NCI-H146 treated with DMSO at 0.1 percent for 48 hours (cell line): Measurements from ENCODE around the gene DYNAP.

Source experiments
- DNase-seq: peaks from one replicate; lab custom pipeline; 2025; ENCODE audit not compliant: unreplicated experiment; lab: John Stamatoyannopoulos, UW

The DYNAP gene, protein sequence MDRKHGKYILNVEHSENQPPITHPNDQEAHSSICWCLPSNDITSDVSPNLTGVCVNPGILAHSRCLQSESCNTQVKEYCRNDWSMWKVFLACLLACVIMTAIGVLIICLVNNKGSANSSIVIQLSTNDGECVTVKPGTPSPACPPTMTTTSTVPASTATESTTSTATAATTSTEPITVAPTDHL

DNA sequence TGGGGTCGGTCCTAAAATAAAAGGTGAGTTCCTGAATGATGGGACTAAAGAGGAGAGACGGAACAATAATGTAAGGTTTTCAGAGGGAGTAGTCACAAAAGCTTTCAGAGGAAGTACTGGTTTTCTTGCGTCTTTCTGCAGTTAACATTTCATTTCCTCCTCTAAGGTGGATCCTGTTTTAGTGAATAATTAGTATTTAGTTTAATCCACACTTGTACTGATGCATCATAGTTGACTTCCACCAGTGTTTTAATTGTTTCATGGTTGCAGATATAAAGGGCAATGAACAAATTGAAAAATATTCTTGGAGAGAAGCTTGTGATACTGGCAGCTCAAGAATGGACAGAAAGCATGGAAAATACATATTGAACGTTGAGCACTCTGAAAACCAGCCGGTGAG is at the start of gene DYNAP:
TSS of gene DYNAP (plus strand) at position 301 of the 400 bp plus-strand sequence. CDS start at position 339, 38 bp downstream.
- DNase-seq = no peak

DNA sequence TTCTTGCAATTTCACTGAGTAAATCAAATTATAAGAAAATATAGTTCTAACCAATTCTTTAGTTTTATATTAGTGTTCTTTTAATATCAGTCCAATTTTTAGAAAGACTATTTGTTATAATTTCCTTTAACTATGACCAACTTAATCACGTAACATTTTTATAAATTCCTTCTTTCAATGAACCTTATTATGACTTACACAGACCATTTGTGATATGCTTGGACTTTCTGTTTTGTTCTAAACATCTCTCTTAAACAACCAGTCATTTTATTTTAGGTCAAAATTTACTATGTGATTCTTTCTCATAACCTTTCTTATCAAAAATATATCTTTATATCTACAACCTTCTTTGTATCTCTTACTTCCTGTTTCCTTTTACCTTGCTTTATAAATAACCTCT is 39.5 kb upstream of the DYNAP start:
- DNase-seq = no peak

DNA sequence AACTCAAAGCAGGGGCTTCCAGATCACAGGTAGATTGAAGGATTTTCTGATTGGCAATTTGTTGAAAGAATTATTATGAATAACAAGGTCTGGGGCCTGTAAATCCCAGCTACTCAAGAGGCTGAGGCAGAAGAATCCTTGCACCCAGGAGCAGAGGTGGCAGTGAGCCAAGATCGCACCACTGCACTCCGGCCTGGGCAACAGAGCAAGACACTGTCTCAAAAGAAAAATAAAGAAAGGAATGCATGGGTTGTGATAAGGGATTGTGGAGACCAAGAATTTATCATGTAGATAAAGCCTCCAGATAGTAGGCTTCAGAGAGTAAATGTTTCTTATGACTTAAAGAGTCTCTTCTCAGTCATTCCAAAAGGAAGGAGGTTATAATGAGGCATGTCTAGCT is 35.8 kb upstream of the DYNAP start:
- DNase-seq = no peak

DNA sequence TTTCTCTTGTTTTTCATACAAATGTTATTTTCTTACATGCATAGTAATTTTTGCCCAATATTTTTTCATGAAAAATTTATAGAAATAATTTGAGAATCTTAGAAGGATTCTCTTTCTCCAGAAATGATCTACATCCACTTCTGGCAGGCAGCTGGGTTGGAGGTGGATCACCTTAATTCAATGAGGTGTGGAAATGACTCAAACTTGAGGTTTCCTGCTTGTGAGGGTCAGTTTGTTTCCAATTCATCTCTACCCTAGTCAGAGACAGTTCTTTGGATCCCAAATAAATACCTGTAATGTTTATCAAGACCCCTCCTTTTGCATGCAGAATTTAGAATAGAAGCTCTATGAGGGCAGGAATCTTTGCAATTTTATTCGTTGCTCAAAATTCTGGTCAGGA is 35.0 kb upstream of the DYNAP start:
- DNase-seq = no peak

DNA sequence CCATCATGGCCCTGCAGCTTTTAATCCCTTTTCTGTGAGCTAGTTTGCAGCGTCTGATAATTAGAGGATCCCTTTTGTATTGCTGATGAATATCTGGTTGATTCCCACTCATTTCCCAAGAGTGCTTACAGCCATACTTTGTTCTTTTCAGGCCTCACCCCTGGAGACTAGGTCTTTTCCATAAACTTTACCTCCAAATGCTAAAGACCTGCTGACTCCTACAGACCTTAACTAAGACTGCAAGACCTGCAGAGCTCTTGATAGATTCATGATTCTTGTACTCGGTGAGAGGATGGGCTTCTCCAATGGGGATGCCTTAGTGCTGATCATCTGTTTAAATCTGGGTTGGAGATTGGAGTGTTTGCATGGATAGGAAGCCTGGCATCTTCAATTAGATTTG is 33.1 kb upstream of the DYNAP start:
- no peak for DNase-seq

DNA sequence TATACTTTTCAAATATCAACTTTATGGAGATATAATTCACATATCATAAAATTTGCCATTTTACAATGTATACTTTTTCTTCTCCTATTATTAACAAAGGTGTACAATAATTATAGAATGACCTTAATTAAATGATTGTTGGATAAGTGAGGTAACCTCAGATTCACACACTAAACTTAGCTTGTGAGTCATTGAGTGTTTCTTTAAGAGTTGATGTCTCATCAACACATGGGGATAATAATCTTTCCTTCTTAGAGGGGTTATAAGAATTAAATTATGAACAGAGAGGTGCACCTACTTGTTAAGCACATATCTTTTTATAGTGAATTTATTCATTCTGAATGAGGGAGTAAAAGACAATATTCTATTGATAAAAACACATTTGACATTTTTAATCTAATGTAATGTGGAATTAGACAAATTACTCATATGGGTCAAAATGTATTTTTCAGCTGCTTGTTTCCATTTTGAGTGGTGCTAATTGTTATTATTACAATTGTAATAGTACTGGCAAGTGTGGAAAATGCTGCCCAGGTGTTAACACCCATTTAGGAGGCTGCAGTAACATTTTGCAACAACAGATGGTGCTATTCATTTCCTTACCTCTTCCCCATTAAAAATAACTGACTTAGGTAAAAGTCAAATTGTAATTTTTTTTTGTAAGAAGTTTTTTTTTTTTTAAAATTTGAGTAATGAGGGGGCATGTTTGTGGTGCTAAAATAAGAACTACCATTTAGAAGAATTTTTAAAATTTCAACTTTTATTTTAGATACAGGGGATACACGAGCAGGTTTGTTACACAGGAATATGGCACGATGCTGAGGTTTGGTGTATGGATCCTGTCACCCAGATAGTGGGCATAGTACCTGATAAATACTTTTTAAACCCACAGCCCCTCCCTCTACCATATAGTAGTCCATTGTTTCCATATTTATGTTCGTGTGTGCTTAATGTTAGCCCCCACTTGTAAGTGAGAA is 32.1 kb upstream of the DYNAP start:
- peak; percentile 7 for DNase-seq

DNA sequence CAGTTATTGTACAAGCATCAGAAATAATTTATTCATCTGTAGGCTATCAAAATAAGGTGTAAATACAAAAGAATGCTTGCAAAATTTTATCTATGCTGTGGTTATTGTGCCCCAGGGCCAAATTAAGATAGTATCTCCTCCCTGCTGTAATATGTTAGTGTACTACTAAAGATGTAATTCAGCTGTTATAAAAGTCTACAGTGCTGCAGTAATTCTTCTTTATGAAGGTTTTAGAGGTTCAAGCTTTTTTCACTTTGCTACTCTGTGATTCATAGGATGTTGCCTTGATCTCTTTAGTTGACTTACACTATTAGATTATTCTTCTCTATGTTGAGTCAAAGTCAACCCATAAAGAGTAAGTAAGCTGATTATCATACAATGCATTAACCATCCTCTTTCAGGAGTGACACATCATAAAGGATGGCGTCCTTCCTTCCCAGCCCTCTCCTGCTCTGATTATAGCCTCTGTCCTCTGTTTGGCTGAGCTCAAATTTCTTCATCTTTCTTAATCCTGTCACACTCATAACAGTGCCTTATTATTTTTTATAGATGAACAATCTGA is 29.3 kb upstream of the DYNAP start:
- DNase-seq = no peak

DNA sequence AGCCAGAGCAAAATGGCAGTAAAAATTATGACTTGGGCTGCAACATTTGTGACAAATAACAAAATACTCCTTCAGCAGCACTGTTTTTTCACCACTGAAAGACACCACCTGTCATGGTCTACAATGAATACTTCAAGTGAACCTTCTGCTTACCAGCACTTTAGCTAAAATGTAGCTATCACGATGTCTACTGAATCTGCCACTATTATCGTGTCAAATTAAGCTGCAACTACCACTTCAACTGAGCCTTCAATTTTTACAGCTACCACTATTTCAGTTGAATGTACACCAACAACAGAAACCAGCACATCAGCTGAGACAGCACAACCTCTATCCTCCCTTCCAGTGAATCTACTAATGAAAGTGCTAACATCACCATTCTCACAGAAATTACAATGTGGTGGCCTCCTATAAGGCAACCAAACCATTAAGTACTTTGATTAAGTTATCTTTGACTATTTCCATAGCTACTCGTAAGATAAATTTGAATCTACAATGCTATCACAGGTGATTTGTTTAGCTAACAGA is 10.8 kb upstream of the DYNAP start:
- no peak for DNase-seq

DNA sequence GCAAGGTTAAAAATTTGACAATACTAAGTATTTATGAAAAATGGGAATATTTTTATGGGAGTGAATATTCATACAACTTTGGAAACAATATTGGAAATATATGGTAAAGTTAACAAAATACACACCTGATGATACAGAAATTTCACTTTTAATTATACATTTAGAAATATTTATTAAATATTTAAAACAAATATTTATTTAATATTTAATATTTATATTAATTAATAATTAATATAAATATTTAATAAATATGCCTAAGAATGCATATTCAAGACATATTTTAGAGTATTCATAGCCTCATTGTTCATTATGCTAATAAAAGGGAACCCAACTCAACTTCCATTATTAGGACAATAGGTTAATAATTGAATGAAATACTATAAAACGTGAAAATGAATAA is 7.0 kb upstream of the DYNAP start:
- no peak for DNase-seq

DNA sequence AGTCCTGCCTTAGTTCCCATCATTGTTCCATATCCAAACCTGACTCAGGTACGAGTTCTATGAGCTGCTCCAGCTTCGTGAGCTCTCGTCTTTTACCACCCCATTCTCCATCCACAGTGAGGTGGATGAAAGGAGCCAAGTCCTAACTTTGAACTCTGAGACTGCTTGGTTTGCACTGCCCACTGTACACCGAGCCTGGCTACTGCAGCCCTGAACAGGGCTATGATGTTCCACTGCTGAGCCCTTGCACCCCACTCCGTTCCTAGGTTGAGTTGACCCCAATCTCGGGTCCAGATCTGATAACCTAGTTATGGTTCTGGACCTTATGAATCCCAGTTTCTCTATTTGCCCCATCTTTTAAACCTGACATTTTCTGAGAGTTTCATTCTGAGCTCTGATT is 5.3 kb upstream of the DYNAP start:
- no peak for DNase-seq

DNA sequence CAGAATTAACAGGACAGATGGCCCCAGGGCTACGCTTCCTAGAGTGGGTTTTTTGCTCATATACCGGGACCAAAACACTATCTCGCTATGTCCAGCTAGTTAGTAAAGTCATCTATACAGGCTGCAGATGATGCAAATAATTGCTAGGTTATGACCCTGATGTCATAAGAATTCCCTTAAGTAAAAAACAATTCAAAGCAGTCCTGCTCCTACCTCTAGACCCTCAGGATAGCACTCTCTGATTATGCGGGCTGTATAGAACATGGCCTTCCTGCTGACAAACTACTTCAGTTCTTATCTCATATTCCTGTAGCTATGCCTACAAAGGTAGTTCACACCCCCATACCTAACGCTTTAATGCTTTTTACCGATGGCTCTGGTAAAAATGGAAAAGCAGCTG is 13.2 kb downstream of the DYNAP start:
- no peak for DNase-seq

DNA sequence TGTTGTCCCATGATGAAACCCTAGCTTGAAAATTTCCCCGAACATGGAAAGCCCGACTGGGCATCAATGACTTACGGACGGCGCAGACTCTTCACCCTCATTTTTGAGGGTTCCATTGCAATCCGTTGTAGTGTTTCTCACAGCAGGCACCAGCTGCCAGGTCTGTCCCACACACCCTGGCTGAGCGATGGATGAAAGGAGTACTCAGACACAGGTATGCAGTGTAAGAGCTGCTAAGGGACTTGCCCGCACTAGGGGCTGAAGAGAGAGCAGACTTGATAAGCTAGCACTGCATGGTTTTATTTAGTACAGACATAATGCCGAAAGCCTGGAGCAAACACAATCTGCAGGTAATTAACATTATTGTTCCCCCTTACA is 15.8 kb downstream of the DYNAP start:
- no peak for DNase-seq

DNA sequence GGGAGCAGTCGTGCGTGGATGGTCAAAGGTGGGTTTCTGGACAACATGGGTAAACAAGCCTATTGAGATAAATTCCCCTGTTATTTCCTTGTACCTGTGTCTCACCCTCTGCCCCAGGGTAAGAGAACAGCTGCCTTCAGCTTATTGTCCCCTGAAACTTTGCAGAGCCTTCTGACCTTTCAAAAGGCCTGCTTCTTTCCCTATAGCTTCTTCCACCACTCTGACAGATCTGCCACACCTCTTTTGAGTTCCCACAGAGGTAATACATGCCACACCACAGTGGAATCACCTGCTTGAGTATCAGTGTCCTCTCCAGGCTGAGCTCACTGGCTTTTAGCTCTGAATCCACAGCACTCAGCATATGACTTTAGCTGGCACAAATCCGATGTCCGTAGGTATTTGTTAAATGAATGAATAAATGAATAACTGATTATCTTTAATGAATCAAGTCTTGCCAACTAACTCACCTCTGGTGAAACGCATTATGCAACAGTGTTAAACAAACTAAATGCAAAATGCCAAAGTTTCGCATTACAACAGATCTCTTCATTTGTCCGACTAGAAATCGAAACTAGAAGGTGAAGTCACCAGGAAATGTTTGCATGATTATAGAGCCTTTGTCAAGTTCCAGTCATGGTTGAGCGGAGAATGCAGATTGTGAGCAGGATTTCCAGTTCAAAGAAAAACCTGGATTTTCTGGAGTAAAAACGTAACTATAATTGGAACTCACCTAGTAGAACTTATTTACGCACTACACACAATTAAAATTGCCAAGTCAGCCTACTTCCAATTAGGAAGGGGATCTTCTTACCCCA is 16.4 kb downstream of the DYNAP start:
- no peak for DNase-seq

DNA sequence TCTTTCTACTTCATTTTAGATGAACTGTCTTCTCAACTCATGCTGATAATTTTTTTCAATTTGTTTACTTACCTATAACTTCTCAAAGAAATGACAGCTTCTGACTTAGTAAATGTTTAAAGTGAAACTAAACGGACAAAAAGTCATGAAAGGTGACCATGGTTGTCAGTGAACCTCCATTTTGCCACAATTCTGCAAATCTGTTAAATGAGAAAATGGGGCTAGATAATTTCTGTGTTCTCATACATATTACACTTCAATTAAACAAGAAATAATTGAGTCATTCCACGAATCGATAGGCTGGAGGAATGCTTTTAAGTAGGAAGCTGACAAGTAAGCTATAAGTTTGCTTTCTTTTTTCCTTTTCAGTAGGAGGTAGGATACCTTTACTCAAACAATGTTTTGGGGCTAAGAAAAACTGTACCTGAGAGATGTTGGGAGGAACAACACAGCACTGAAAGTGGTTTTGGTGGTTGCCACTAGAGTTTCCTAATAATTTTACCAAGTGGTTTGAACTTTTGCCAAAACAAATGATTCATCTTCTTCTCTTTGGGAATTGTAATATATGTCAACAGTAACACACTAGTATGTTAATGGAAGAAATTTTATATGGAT is 17.1 kb downstream of the DYNAP start:
- DNase-seq = no peak

DNA sequence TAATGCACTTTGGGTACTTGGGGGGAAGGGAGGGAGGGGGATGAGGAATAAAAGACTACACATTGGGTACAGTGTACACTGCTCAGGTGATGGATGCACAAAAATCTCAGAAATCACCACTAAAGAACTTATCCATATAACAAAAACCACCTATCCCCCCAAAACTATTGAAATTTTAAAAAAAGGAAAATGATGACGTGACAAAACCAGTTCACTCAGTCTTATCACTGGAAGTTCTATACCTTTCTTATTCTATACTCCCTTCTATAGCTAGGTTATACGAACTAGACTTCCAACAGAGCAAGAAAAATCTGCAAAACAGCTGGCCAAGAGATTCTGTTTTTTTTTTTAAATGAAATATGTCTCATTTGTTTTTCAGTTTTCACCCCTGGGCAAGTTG is 20.8 kb downstream of the DYNAP start:
- no peak for DNase-seq

DNA sequence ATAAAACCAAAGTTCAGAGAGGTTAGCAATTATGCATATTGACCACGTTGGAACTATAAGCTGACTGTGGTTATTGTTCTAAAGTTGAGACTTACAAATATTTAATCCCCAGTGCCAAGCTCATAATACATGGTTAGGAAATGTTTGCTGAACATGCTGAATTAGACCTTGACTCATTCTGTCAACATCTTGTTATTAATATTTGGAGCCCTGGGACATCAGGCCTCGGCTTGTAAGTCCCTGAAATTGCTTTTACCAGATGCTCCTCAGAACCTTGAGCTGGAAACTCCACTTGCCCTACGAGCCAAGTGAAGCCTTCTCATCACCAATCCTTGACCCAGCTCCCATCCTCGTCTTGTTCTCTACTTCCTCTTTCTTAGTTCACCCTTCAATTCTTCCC is 21.2 kb downstream of the DYNAP start:
- no peak for DNase-seq

DNA sequence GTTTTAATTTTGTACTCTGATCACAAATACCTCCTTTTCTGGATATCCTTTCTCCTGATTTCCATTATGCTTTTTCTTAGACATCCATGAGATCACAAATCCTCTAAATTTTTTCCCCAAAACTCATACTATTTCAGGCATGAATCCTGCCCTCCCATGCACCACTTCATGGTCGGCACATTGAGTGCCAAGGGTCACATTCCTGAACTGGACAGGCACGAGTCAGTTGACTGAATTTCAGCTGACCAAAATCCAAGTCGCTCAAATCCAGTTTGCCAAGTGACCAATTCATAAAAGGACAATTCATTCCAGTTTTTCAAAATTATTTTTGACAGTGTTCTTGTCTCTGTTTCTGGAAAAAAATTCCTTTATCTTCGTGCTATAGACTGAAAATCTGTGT is 22.1 kb downstream of the DYNAP start:
- DNase-seq = no peak

DNA sequence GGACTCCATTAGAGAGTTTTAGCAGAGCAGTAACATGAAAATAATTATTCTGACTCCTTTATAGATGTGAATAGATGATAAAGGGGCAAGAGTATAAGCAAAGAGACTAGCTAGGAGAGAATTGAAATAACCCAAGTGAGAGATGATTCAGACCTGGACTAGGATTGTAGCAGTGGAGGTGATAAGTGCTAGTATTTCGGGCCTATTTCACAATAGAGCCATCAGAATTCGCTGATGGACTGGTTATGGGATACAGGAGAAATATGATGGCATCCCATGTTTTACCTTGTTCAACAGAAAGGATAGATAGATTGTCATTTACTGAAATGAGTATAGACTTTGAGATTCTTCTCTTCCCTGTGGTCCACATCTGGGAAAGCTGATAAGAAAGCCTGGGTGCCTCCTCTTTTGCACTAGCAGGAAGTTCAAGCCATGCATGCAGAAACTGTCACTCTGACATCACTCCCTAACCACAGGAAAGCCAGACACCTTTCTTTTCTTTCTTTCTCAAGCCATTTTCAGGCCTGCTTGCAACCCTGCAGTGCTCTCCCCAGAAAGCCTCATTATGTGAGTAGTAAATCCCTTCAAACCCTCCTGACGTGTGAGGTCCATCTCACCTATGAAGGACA is 25.3 kb downstream of the DYNAP start:
- DNase-seq = no peak

DNA sequence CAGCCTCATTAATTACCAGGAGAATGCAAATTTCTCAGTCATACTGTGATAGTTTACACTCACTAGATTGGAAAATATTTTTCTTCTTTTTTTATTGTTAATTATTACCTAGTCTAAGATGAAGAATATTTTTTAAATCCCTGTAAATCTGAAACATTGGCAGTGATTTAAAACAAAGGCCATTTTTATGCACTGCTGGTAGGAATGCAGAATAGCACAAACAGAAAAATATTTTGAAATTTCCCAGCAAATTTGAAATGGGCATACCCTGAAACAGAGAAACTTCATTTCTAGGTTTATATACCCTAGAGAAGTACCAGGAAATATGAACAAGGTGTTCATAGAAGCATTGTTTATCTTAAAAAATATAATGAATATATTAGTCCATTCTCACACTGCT is 31.0 kb downstream of the DYNAP start:
- no peak for DNase-seq

DNA sequence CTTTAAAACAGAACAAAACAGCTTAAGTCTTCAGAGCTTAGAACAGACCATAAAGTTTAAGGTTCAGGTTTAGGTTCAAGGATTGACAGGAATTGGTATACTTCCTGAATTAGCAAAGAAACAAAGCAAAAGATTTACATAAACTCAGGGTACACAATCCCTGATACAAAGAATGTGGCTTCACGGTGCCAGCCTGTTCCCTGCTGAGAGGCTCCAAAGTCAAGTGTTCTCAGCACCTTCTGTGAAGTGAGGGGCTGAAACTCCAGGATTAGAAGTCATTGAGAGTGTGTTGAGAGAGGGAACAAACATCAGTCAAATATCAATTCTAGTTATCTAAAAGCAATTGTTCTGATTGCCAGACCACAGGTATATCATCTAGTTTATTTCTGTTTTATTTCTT is 35.7 kb downstream of the DYNAP start:
- no peak for DNase-seq
